ENCODE measurements around the gene LRRC42. TPM values are rescaled to one million over a fixed set of nuclear protein-coding genes. Genes with fewer than 3 reads are reported as not detected.

Gene LRRC42
- total and polyA plus RNA-seq, 2 donors from 2014 or later: 23.8 to 25.6 TPM

DNA sequence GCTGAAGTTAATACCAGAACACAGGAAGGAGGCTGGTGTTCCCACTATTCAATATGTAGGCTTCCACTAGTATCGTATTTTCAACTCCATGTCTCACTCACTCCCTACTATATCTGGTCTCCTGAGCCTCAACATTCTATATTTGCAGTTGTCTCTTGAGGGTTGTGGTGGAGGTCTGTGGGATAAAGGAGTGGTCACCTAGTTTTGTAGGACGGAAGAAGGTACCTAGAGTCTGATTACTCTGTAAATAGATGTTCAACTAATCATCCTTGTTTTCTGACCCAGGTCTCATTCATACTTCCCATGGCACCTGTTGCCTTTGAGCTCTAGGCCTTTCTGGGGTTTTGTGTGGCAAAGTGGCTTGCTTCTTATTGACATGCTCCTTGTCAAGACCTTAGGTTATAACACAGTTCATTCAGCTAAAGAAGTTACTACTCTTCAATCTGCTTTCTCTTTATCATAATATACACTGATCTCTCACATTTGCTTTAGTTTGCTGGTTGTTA lies 18.7 kb upstream of the LRRC42 start:
- no peak for FAIRE-seq
- intact Hi-C loops (cut with DNase I): no loop called here
- TF ChIP-seq CTCF (IDR thresholded peaks at IDR 0.05; ENCODE audit: borderline replicate concordance, extremely low read depth, insufficient read depth): no peak

GRCh38 chr1:53929246-53929960 lies 16.7 kb upstream of the LRRC42 start:
- no peak overlapping the region for H3K4me3 ChIP-seq (ENCODE audit: low read length in 3 of 3)
- peaks cover 0 to 8% (median 0%) of the 10 kb centered on the region in 3 donors for H3K36me3 ChIP-seq (ENCODE audit: control insufficient read depth in 2 of 3, insufficient read depth in 3 of 3, low read length in 3 of 3)
- no peaks in the 10 kb centered on the region for H3K27me3 ChIP-seq (ENCODE audit: control insufficient read depth, insufficient read depth, low read length)
- intact Hi-C loops (cut with DNase I): no loop called here
- H3K9ac ChIP-seq (ENCODE audit: low read length in 3 of 3): no peak overlapping the region
- no peak for TF ChIP-seq CTCF (IDR thresholded peaks at IDR 0.05; ENCODE audit: borderline replicate concordance, extremely low read depth, insufficient read depth)
- no peaks in the 10 kb centered on the region for H3K4me1 ChIP-seq (ENCODE audit: control insufficient read depth in 2 of 3, insufficient read depth in 2 of 3, low read depth in 1 of 3, low read length in 3 of 3)
- H3K9me3 ChIP-seq (ENCODE audit: control insufficient read depth in 2 of 3, insufficient read depth in 1 of 3, low read length in 3 of 3): no peaks in the 10 kb centered on the region
- DNase-seq (peak in 2 of 5 donors; percentile 31 to 61), FAIRE-seq (no peak)
- H3K27ac ChIP-seq (ENCODE audit: low read depth in 2 of 2, low read length in 2 of 2): no peak overlapping the region

More for the DNA sequence above, 18.7 kb upstream of the LRRC42 start:
- no peaks in the 10 kb centered on the region for H3K9me3 ChIP-seq (ENCODE audit: control insufficient read depth in 2 of 3, insufficient read depth in 1 of 3, low read length in 3 of 3)
- H3K27me3 ChIP-seq (ENCODE audit: control insufficient read depth, insufficient read depth, low read length): no peaks in the 10 kb centered on the region
- H3K36me3 ChIP-seq (ENCODE audit: control insufficient read depth in 2 of 3, insufficient read depth in 3 of 3, low read length in 3 of 3): peaks cover 0 to 12% (median 2%) of the 10 kb centered on the region in 3 donors
- DNase-seq: no peak
- H3K4me1 ChIP-seq (ENCODE audit: control insufficient read depth in 2 of 3, insufficient read depth in 2 of 3, low read depth in 1 of 3, low read length in 3 of 3): no peaks in the 10 kb centered on the region
- H3K27ac ChIP-seq (ENCODE audit: low read depth in 2 of 2, low read length in 2 of 2): no peak overlapping the region
- no peak overlapping the region for H3K4me3 ChIP-seq (ENCODE audit: low read length in 3 of 3)
- H3K9ac ChIP-seq (ENCODE audit: low read length in 3 of 3): no peak overlapping the region

DNA sequence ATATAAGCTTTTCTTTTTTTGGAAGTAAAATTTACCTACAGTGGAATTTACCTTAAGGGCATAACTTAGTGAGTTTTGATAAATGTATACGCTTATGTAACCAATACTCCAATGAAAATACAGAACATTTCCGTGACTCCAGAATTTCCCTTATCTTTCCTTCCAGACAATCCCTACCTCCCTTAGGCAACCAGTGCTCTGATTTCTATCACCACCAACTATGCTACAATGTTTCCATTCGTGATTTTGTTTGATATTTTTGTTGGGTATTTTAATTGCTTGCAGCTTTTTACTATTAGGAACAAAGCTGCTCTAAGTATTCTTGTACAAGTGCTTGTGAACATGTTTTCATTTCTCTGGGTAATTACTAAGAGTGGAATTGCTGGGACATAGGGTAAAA lies 15.2 kb upstream of the LRRC42 start:
- H3K9ac ChIP-seq (ENCODE audit: low read length in 3 of 3): no peak overlapping the region
- H3K4me1 ChIP-seq (ENCODE audit: control insufficient read depth in 2 of 3, insufficient read depth in 2 of 3, low read depth in 1 of 3, low read length in 3 of 3): no peaks in the 10 kb centered on the region
- H3K36me3 ChIP-seq (ENCODE audit: control insufficient read depth in 2 of 3, insufficient read depth in 3 of 3, low read length in 3 of 3): peaks cover 0 to 8% (median 2%) of the 10 kb centered on the region in 3 donors
- TF ChIP-seq CTCF (IDR thresholded peaks at IDR 0.05; ENCODE audit: borderline replicate concordance, extremely low read depth, insufficient read depth): no peak
- H3K9me3 ChIP-seq (ENCODE audit: control insufficient read depth in 2 of 3, insufficient read depth in 1 of 3, low read length in 3 of 3): no peaks in the 10 kb centered on the region
- no peak for FAIRE-seq
- intact Hi-C loops (cut with DNase I): no loop called here
- H3K27me3 ChIP-seq (ENCODE audit: control insufficient read depth, insufficient read depth, low read length): no peaks in the 10 kb centered on the region
- H3K4me3 ChIP-seq (ENCODE audit: low read length in 3 of 3): no peak overlapping the region
- H3K27ac ChIP-seq (ENCODE audit: low read depth in 2 of 2, low read length in 2 of 2): no peak overlapping the region
- no peak for DNase-seq
